ENCODE measurements around the gene PRPF40A.

Gene PRPF40A

DNA sequence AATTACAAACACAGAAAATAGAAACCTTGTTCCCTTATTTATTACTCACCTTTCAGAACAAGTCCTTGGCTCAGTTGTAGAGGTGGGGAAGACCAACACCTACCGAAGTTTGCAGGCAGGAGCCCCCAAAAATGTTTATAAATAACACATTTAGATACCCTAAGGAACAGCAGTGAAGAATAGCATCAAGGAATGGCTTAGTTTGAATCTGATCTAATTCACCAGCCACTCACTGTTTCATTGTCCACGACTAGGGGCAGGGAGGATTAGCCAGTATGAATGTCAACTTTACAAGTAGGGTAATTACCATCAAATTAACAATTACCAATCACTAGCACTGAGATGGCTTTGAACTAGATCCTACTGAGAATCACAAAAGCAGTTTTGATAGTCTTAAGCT is 65.4 kb downstream of the PRPF40A start:
- DNase-seq (ENCODE audit: low read depth in 2 of 2) = no peak

- no peak for DNase-seq (ENCODE audit: low read depth in 2 of 2)
Observed at GRCh38 chr2:152650768-152651371, 66.4 kb downstream of the PRPF40A start.

DNA sequence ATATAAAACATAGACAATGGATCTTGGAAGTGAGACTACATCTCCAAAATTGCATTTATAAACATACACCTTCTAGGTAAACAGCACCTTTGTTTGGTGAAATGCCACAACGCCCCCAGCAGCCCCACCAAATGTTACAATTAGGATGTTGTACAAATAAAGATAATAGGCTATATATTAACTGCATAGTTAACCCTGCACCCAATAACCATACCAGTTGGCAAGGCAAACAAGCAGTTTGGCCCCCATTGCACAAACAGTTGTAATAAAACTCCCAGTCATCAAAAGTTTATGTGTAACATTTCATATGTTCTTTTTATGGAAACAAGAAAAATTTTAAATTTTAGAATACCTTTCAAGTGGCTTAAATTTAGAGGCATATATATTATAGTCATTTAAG is 67.3 kb downstream of the PRPF40A start:
- DNase-seq (ENCODE audit: low read depth in 2 of 2) = no peak

DNA sequence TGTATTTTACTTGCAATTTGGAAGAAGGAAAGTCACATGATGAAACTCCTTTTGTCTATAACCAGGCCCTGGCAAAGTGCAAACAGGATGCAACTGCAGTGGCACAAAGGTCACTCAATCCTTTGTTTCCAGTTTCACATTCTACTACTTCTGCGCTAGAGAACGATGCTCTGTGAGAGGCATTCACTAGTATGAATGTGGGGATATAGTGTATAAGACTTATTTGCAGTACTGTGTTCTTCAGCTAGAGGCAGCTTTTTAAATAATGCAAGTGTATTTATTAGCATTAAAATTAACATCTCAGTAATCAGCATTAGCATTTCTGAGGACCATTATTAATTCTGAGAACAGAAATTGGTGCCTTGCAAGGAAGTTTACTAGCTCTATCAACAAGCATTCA is 68.9 kb downstream of the PRPF40A start:
- no peak for DNase-seq (ENCODE audit: low read depth in 2 of 2)

- no peak for DNase-seq (ENCODE audit: low read depth in 2 of 2)
Observed at GRCh38 chr2:152647552-152647951, 69.7 kb downstream of the PRPF40A start.

DNA sequence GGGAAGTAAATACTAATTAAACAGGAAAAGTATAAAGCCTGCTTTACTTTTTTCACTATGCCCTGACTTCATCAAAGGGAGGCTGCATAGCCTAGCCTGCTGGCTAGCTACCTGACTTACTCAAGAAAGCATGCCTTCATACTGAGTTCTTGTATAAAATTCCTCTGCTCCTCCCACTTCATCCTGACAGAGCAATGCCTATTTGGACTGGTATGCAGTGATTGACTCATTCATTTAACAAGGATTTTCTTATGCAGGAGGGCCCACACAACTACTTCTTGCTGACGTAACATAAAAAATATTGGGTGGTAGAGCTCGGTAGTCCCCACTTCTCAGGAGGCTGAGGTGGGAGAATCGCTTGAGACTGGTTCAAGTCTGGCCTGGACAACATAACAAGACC is 70.5 kb downstream of the PRPF40A start:
- no peak for DNase-seq (ENCODE audit: low read depth in 2 of 2)

- no peak for DNase-seq (ENCODE audit: low read depth in 2 of 2)
Observed at GRCh38 chr2:152646264-152646663, 71.0 kb downstream of the PRPF40A start.

- no peak for DNase-seq (ENCODE audit: low read depth in 2 of 2)
Observed at GRCh38 chr2:152644189-152644873, 72.9 kb downstream of the PRPF40A start.

- DNase-seq (ENCODE audit: low read depth in 2 of 2) = no peak
Observed at GRCh38 chr2:152638590-152638989, 78.7 kb downstream of the PRPF40A start.

DNA sequence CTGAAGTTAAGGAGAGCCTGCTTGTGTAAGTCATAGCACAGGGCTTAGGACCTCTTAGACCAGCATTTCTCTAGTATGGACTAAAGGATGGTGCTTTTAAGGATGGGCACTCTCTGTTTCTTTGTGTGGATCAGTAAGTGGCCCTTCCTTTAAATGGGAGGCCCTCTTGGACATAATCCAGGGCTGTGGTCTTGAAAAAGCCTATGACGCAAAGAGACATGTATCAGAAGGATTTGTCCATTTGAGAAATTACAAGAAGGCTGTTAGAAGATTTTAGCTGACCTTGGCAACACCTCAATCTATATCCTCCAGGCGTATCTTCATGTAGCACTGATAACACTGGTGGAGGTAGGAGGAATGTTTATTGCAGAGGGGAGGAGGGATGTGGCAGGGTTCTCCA is 79.2 kb downstream of the PRPF40A start:
- no peak for DNase-seq (ENCODE audit: low read depth in 2 of 2)

GRCh38 chr2:152637251-152637650 is 80.0 kb downstream of the PRPF40A start:
- no peak for DNase-seq (ENCODE audit: low read depth in 2 of 2)

- DNase-seq (ENCODE audit: low read depth in 2 of 2) = peak; percentile 23 to 48
Observed at GRCh38 chr2:152635635-152636298, 81.5 kb downstream of the PRPF40A start.

DNA sequence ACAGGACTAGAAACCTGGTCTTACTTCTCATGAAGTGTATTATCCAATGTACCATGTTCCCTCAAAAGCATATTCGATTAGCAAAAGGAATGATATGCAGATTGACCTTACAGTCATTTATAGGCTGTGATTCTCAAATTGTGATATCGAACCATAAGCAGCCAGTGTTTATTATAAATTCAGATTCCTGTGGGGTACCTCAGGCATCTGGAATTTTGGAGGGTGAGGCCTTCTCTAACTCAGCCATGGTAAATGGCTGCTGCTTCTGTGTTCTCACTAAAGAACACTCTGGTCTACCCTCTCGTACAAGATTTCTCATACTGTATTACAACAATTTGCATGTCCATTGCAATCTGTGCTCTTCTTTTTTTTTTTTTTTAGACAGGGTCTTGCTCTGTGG is 84.5 kb downstream of the PRPF40A start:
- no peak for DNase-seq (ENCODE audit: low read depth in 2 of 2)

DNA sequence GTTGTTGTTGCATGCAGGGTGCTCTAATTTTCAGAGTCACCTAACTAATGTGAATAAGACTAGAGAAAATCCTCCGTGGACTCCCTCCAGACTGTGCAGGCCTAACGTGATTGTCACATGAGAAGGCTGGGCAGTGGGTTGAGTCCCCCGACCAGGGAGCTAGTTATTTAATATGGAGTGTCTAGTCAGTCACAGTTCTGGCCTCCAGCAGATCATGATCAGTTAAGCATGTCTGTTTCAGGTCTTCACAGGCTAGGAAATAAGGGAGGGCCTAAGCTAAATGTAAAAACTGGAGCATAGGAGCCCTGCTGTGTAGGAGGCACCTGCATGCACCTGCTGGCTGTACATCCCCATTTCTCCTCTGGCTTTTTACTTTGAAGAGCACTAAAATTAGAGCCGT is 86.8 kb downstream of the PRPF40A start:
- DNase-seq (ENCODE audit: low read depth in 2 of 2) = no peak

- DNase-seq (ENCODE audit: low read depth in 2 of 2) = no peak
Observed at GRCh38 chr2:152629202-152629601, 88.1 kb downstream of the PRPF40A start.

DNA sequence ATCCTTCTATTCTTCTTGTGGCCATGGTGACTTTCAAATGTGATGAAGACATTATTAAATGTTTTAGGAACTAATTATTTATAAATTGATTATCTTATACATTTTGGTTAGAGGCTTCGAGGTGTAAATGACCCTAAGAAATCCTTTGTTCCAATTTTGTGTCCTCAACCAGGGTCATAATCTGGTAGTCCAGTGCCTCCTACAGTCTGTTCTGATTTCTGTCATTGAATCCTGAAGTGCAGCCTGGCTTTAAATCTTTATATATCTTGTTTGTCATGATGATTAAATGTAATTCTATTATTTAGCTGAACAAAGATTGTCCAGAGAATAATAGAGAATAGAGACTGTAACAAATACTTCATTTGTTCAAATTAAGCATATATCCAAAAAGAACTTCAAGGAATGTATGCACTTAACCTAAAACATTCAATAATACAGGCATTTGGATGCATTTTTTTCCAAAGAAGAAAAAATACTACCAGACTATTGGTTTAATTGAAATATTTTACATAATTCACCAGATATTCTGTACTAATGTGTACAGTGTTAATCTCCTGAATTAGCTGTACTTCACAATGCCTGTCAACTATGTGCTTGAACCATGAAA is 89.8 kb downstream of the PRPF40A start:
- DNase-seq (ENCODE audit: low read depth in 2 of 2) = no peak

- DNase-seq (ENCODE audit: low read depth in 2 of 2) = no peak
Observed at GRCh38 chr2:152626911-152627339, 90.3 kb downstream of the PRPF40A start.

GRCh38 chr2:152624805-152625204 is 92.5 kb downstream of the PRPF40A start:
- no peak for DNase-seq (ENCODE audit: low read depth in 2 of 2)

GRCh38 chr2:152623775-152624174 is 93.5 kb downstream of the PRPF40A start:
- no peak for DNase-seq (ENCODE audit: low read depth in 2 of 2)

DNA sequence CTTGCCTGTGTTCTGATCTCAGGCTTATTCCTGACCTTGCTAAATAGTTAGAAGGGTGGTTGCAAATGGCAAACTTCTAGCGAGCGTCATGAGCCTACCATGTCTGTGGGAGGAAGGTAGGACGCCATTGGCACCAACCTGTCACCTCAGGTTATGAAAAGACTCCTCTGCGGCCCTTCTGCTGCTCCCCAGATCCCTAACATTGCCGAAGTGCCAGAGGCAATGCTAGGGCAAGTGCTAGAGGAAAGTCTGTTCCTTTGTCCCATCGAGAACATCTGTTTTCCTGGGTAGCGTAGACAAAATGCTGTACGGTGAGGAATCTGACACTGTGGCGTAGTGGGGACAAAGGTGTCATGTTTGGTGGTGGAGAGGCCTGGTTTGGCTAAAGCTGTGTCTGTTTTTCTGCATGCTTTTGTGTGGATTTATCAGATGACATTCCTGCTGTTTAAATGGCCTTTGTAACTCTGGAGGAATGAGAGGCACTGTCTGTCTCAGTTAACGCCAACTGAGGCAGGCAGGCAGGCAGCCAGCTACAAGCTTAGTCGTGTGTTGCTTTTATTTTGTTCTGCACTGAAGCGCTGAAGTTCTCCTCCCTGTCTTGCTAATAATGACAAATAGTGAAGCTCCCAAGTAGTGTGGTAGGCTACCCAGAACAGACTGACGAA is 94.1 kb downstream of the PRPF40A start:
- no peak for DNase-seq (ENCODE audit: low read depth in 2 of 2)

DNA sequence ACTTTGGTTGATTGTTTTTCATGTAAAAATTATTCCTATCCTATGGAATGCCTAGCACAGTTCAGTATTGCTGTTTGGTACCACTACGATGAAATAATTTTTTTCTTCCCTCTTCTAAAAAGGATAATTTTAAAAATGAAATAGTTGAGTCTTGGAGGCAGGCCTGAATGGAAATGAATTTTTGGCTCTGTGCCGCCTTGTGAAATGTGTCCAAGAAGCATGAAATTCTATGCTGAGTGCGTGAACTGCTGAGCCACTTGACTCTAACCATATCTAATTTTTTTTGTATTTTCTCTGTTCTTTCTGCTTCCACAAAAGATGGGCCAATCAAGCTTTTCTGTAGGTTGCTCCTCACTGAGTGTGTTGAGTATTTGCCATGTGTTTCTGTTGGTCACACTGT is 95.0 kb downstream of the PRPF40A start:
- no peak for DNase-seq (ENCODE audit: low read depth in 2 of 2)

- DNase-seq (ENCODE audit: low read depth in 2 of 2) = no peak
Observed at GRCh38 chr2:152620985-152621384, 96.3 kb downstream of the PRPF40A start.

All from stimulated activated CD4-positive, alpha-beta T cell treated with anti-CD3 and anti-CD28 coated beads, Interleukin-1b, Interleukin-23, amount 100 ng/mL, for 1 hour (primary cell).